HG03520 (cell line): ENCODE measurements around the gene DCLK1.

Experiments
- ATAC-seq: cut with Tn5 transposase; IDR thresholded peaks from one replicate; pipeline ENCODE4 v1.9.1; 2021; ENCODE audit warnings: mild to moderate bottlenecking, moderate library complexity; ENCODE audit not compliant: unreplicated experiment

The DCLK1 gene

GRCh38 chr13:35956074-35956473, 175.1 kb downstream of the DCLK1 start:
- ATAC-seq: no peak

DNA sequence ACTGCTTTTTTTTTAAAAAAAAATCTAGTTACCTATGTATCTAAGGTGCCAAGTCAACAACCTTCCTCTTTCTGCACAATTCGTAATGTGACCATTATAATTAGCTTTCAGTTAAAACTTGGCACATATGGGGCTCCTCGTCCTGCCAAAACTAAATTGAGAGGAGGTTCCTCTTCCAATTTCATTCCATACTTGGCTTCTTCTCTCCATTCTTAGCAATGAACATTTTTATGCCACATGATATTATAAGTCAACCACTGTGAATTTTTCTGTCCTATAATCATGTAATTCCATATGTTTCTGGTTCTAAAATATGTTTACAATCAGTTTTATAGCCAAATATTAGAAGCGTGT, 177.0 kb downstream of the DCLK1 start:
- ATAC-seq: no peak

DNA sequence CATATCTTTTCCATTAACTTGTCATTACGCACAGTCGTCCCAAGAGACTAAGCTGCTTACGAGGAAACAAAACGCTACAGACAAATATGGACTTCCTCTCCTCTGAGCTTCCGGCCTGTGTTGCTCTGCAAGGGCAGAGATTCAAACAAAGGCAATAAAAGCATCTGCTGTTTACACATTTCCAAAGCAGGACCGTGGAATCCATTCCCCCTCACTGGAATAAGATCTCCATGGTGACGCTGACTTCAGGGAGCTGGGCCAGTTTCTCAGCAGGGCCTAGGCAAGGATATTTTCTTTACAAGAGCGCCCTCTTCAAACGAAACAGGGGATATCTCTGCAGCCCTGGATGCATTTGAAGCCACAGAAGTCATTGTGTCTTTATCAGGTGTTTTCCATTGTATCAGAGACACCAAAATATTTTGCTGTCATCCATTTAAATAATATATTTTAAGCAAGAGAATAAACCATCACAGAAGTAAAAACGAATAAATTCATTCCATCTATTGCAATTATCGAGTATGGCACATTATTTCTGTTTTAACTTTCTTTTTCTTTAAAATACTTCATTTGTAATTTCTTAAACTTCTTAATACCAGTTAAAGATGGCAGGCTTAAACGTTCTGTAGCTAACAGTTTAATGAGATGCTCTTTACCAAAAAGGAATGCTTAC, 177.5 kb downstream of the DCLK1 start:
- ATAC-seq: no peak

GRCh38 chr13:35947315-35947714, 183.9 kb downstream of the DCLK1 start:
- ATAC-seq: no peak

DNA sequence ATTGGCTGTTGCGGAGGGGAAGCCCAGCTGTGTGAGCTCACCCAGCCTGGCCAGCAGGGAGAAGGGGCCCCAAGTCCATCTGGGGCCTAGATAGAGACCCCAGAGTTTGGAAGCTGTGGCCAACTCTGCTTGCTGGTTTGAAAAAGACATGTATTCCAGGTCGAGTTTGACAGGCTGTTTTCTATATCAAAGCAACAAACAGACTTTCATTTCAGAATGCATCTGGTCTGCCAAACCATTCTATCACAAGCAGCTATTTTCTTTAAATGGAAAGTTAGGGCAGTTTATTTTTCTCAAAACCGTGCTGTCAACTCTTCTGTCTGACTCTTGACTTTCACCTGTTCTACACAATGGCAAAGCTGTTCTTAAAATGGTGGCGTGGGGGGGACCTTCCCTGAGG, 185.8 kb downstream of the DCLK1 start:
- ATAC-seq: no peak

DNA sequence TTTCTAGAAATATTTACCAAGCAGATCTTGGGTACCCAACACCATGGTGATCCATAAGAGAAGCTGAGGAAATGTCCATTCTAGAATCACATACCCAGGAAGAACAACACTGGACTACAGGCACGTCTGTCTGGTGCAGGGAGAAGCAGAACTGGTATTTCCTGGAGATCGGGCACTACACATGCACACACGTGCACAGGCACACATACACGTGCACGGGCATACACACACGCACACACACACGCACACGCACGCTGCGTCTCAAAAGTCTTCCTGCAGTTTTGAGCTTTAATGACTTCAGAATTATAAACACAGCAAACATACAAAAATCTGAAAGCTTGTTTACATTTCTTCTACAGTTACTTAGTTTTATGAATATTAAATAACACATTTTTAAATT, 189.8 kb downstream of the DCLK1 start:
- no peak for ATAC-seq

DNA sequence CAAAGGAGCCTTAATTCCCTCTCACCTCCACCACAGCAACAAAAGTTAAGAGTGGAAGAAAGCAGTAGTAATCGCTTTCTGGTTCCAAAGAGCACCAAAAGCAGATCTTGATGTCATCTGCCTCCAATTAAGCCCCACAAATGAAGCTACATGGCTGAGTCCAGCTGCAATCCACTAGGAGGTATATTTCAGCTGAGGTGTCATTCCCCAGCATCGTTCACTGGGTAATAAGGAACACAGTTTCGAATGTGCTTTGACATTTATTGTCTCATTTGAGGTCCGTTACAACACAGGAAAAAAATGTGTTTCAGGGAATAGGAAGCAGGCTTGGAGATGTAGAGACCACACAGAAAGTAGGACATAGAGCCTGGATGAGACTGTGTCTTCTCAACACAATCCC, 190.4 kb downstream of the DCLK1 start:
- no peak for ATAC-seq

GRCh38 chr13:35936246-35936978, 194.8 kb downstream of the DCLK1 start:
- no peak for ATAC-seq

DNA sequence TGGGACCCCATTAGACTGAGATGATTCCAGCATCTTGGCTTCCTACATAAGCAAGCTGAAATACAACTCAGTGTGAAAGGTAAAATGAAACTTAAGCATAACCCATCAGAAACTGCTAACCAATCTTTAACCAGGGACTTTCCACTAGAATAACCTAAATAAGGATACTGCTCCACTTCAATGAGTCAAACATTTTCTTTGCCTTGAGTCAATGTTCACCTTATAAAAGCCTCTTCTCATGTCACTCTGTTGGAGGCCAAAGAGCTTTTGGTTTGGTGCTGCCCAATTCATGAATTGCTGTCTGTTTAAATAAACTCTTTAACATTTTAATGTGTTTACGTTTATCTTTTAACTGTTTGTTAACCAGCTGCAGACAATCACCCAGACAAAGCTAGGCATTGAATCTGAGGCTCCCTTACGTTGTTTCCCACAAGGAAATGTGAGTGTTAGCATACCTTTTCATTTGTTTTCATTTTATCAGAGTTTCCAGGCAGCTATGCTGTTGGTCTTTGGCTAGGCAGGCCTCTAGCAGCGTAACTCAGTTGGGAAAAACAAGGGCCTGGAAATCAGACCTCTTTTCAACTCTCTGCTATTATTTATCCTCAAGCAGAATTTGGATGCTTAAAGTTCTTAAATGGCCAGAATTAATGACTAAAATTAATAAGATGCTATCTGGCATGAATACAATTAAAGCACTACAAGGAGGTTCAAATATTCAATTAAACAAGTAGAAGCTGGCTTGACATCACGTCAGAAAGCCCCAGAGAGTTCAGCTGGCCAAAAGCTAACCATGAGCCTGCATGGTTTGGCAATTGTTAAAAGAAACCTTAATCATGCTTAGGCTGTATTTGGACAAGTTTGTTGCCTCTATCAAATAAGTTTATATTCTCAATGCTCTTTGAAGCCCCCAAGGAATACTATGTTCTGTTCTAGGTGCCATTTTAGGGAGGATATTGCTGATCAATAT, 200.2 kb downstream of the DCLK1 start:
- peak; percentile 76 for ATAC-seq

DNA sequence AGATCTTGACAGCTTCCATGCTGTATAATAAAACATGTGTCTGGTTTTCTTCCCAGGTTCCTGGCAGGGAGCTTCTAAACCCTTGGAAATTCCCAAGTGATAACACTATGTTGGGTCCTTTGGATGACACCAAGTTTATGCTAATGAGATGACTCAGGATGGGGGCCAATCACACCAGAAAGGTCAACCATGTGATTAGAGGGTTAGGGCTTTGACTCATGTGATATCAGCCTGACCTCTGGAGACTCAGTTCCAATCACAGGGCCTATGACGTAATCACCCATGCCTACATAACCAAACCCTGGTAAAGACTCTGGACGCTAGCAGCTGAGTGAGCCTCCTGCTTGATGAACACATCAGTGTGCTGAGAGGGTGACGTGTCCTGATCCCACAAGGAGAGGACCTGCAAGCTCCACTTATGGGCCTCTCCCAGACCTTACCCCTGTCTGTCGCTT, 203.6 kb downstream of the DCLK1 start:
- ATAC-seq: no peak

GRCh38 chr13:35926859-35927530, 204.2 kb downstream of the DCLK1 start:
- no peak for ATAC-seq

DNA sequence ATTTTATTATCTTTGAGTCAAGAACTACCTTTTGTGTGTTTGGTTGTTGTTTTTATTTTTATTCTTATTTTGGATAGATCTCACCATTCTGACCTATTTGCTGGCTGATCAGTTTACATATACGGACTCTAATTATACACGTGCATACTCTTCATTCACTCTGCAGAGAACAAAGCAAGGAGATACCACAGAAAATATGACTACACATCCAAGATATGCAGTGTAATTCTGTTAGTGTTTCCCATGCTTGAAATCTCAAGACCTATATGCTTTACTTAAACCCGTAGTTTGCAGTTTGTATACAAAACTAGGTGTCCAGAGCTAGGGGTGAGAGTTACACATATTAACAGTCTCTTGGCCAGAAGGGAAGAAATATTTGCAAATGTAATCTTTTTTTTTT, 205.5 kb downstream of the DCLK1 start:
- ATAC-seq: no peak

GRCh38 chr13:35923347-35923746, 207.8 kb downstream of the DCLK1 start:
- no peak for ATAC-seq

DNA sequence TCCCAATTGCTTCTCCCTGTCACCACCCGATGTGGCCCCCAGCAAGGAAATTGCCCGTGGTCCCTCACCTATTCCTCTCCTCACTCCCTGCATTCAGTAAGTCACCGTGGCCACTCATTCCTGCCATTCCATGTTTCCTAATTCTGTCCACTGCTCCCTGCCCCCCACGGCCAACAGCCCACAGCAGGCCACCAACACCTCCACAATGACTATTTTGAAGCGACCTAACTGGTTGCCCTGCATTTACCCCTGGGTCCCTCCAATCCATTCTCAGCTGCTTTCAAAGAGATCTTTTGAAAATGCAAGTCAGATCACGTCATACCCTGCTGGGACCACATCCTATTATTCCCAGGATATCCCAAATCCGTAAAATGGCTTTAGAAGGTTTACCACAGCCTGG, 210.4 kb downstream of the DCLK1 start:
- no peak for ATAC-seq

GRCh38 chr13:35917942-35918645, 213.1 kb downstream of the DCLK1 start:
- no peak for ATAC-seq

DNA sequence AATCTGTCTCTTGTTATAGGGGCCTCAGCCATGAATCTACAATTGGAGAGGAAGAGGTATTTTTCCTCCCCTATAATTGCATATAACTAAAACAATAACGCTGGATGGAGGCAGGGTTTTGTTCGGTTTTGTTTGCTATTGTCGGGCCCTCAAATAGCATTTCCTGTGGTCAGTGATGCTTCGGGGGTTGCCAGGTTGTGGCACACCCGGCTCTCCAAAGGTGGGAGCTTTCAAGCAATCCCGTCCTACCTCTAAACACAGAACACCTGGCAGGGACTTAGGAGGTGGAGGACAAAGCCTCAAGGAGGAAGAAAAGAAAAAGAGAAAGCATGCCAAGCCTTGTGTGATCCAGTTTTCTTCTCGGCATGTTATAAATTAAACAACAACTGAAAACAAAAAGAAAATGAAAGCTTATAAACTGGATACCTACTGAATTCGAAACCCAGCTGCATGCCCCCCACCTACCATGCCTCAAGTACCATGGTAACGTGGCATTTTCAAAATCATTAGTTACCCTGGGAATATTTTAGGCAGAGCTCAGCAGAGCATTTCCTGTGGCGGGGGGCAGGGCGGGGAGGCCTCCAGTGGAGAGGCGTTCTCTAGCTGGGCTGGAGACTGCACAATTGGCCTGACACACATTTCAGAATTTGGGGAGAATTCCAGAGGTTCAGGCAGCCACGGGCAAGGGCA, 213.8 kb downstream of the DCLK1 start:
- ATAC-seq: no peak

- ATAC-seq: no peak
Measured at GRCh38 chr13:35916146-35916545, 215.0 kb downstream of the DCLK1 start.

DNA sequence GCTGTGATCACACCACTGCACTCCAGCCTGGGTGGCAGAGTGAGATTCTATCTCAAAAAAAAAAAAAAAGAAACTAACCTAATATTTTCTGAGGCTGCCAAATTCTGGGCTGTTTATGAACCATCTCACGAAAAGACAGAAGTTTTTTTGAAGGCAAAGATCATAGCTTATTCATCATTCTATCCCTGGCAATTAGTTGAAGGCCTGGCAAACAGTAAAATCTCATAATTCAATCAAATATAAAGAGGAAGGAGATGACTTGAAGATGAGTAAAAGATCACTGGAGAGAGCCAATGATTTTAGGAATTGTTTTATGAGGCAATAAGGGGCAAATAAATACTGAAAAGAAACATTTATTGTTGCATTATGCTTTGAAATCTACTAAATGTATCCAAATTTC, 216.5 kb downstream of the DCLK1 start:
- ATAC-seq: no peak

GRCh38 chr13:35912841-35913240, 218.3 kb downstream of the DCLK1 start:
- ATAC-seq: no peak
